Stomach (tissue), 4 donors: ENCODE data around the gene BEST2.

Source experiments
- CTCF ChIP-seq, 7 experiments: fragments of 450-650 bp in 4 of 7; fragments of 200-600 bp in 3 of 7; sonication (generic) in 3 of 7; IDR thresholded peaks; one replicate each; pipeline ENCODE4 v1.5.1; 2016 to 2019; ENCODE audit warnings: antibody characterized with exemption in 7 of 7, control low read depth in 2 of 7, mild to moderate bottlenecking in 1 of 7
- POLR2AphosphoS5 ChIP-seq, 3 donors: sonication (generic); formaldehyde crosslinking; IDR thresholded peaks; one replicate each; pipeline ENCODE4 v1.6.1; 2016; ENCODE audit warnings: antibody characterized with exemption in 3 of 3

DNA sequence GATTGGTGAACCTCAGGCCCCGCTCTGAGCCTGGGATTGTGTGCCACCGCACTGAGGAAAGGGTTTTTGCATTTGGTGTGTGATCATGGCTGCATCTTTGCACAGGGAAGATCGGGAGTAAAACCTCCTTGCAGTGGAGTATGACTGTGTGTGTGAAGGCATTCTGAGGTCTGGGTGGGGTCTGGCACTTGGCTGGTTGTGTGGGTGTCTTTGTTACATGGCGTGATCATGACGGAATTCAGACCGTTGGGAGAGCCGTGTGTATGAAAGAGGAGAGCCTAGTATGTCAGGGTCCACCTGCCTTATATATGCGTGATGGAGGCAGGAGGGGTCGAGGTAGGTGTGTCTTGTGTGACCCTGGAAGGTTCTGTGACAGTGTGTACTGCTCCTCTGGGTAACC, 740 bp upstream of the BEST2 start:
- TF ChIP-seq CTCF (IDR thresholded peaks at IDR 0.05) (no peak), POLR2AphosphoS5 (IDR thresholded peaks at IDR 0.05) (no peak)
